HG02571 (cell line): ENCODE results near the gene NUF2.
"Not testable (repeated sequence)": the region's sequence is repeated elsewhere in the genome, so short reads cannot be mapped to it uniquely, and the experiment has no call there.

Experiments
- ATAC-seq: cut with Tn5 transposase; IDR thresholded peaks from one replicate; pipeline ENCODE4 v1.9.1; 2021; ENCODE audit warnings: mild to moderate bottlenecking, moderate library complexity; ENCODE audit not compliant: unreplicated experiment

NUF2 gene

DNA sequence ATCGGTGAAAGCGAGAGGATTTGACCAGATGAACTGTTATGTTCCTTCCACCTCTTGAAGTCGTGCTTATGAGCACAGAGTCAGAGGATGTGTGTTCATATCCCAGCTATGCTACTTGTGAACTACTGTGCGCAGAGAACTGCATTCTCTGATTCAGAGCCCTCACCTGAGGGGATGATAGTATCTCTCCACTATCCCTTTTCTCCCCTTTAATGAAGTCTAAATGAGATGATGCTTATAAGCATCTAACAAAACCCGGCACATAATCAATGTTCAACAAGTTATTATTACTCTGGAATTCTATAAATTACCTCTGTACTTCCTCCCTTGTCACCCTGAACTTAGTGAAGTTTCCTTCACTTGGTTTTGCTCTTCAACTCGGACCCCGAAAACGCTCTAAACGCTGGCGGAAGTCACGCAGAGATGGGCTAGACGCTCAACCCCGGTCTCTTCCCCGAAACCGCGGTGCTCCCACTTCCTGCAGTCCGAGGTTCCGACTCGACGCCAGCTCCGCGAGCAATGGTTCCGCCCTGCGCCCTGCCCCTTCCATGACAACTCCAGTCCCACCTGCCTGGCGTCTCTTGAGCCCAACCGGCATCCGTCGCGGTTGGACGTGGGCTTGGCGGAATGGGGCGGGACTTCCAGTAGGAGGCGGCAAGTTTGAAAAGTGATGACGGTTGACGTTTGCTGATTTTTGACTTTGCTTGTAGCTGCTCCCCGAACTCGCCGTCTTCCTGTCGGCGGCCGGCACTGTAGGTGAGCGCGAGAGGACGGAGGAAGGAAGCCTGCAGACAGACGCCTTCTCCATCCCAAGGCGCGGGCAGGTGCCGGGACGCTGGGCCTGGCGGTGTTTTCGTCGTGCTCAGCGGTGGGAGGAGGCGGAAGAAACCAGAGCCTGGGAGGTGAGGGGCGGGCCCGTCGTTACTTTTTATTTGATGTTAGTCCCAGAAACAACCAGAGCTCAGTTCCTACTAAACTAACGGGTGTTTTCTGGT, at the start of gene NUF2:
Gene NUF2, plus strand, starts transcription at position 644 of the 995 bp plus-strand sequence. CDS start 4,098 bp downstream, outside the sequence.
- peak; percentile 97 for ATAC-seq

DNA sequence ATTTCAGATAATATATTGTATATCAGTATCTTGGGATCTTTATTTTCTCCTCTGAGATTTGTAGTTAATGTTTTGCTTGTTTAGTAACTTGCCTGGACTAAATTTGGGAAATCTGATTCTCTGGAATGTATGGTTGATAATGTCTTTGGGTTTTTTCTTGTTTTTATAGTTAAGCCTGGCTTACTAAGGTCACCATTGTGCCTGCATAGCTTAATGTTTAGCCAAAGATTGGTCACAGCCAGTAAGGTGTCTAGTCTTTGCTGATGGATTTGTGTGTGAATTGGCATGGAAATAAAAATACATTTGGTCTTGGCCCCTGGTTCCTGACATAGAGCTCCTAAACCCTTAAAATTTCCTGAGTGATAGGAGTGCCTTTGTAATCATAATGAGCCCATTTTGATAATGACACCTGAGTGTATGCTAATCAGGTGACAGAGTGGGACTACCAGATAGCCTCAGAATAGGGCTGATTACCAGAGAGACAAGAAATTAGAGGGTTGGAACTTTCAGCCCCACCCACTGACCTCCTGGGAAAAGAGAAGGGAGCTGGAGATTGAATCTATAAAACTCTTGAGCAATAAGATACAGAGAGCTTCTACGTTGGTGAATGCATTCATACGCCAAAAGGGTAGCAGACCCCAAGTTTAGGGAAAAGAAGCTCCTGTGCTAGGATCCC, 47.9 kb upstream of the NUF2 start:
- no peak for ATAC-seq

DNA sequence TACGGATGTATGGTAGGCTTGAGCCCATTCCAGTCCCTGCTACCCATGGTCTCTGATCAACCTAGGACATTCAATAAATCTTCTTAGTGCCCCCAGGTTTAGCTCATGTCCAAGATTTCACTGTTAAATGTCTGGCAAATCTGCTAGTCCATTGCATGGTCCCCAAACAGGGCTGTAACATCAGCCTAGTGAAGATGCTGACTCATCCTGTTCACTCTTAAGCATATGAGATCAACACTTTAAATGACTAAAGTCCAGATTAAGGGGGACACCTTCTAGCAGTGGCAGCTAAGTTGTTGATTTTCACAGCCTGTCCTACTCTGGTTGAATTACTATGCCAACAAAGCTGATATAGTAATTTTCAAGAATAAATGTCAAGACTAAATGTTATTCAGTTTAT, 46.5 kb upstream of the NUF2 start:
- no peak for ATAC-seq

DNA sequence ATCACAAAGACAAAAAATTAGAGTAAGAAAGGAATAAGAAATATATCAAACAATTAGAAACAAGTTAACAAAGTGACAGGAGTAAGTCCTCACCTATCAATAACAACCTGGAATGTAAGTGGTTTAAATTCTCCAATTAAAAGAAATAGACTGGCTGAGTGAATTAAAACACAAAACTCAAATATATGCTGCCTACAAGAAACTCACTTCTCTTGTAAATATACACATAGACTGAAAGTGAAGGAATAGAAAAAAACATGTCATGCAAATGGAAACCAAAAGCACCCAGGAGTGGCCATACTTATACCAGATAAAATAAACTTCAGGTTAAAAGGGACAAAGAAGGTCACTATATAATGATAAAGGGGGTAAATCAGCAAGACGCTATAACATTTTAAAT, 43.2 kb upstream of the NUF2 start:
- no peak for ATAC-seq

DNA sequence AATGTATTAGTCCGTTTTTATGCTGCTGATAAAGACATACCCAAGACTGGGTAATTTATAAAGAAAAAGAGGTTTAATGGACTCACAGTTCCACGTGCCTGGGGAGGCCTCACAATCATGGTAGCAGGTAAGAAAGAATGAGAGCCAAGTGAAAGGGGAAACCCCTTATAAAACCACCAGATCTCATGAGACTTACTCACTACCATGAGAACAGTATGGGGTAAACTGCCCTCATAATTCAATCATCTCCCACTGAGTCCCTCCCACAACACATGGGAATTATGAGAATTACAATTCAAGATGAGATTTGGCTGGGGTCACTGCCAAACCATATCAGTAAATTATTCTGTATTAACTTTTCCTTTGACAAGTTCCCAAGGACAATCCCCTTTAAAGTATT, 36.9 kb upstream of the NUF2 start:
- not testable (repeated sequence) for ATAC-seq

DNA sequence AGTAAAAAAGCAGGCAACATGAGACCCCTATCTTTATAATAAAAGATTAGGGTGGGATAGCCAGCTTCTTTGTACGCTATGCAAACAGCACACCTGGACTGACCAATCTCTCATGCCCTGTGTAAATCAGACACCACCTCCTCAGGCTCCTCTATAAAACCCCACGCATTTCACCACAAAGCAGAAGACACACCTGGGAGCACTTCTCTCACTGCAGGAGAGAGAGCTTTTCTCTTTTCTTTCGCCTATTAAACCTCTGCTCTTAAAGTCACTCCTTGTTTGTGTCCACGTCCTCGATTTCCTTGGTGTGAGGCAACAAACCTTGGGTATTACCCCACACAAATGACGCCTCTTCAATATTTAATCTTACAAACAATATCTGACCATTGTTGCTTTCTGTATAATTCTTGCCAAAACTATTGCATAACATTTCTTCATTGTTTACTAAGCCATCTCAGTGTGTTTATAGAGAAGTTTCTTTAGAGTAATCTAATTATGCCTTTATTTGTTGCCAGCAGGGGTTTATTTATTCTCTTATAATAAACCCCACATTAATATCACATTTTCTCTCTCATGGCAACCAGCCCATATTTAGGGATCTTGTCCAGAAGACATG, 31.6 kb upstream of the NUF2 start:
- no peak for ATAC-seq

DNA sequence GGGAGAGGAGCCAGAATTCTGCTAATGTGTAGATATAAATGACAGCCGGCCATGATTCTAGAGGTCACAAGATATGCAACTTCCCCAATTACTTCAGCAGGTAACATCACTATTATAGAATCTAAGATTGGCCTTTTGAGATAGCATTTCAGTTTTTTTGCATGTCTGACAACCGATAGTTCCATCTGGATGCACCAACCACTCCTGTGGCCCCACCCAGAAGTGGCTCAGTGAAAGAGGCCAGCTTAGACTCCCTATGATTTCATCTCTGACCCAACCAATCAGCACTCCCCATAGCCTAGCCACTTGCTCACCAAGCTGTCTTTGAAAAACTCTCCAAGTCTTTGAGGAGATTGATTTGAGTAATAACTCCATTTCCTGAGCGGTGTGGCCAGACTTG, 30.3 kb upstream of the NUF2 start:
- ATAC-seq, result no peak

DNA sequence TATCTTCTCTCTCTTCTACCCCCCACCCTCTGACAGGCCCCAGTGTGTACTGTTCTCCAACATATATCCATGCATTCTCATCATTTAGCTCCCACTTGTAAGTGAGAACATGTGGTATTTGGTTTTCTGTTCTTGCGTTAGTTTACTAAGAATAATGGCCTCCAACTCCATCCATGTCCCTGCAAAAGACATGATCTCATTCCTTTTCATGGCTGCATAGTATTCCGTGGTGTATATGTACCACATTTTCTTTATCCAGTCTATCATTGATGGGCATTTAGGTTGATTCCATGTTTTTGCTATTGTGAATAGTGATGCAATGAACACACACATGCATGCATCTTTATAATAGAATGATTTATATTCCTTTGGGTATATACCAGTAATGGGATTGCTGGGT, 29.6 kb upstream of the NUF2 start:
- ATAC-seq, result not testable (repeated sequence)

DNA sequence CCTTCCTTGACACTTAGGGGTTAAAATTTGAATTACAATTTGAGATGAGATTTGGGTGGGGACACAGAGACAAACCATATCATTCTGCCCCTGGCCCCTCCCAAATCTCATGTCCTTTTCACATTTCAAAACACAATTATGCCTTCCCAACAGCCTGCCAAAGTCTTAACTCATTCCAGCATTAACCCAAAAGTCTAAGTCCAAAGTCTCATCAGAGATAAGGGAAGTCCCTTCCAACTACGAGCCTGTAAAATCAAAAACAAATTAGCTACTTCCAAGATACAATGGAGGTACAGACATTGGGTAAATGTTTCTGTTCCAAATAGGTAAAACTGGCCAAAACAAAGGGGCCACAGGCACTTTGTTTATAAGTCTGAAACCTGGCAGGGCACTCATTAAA, 28.3 kb upstream of the NUF2 start:
- ATAC-seq, result not testable (repeated sequence)

DNA sequence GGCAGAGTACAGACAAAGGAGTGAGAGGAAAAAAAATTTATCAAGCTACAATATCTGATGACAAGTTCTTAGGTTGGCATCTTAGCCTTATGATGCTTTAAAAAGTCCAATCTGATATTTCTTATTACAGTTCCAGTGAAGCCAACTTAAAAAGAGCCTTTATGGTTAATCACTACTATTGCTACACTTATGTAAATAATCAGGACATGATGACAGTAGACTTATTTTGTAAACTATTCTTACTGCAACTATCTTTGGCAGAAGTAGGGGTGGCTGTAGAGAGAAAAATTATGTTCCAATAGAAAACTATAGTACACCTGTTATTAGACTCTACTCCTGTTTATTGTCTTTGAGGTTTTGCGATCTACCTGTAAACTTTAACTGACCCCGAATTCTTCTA, 25.8 kb upstream of the NUF2 start:
- ATAC-seq, result no peak

DNA sequence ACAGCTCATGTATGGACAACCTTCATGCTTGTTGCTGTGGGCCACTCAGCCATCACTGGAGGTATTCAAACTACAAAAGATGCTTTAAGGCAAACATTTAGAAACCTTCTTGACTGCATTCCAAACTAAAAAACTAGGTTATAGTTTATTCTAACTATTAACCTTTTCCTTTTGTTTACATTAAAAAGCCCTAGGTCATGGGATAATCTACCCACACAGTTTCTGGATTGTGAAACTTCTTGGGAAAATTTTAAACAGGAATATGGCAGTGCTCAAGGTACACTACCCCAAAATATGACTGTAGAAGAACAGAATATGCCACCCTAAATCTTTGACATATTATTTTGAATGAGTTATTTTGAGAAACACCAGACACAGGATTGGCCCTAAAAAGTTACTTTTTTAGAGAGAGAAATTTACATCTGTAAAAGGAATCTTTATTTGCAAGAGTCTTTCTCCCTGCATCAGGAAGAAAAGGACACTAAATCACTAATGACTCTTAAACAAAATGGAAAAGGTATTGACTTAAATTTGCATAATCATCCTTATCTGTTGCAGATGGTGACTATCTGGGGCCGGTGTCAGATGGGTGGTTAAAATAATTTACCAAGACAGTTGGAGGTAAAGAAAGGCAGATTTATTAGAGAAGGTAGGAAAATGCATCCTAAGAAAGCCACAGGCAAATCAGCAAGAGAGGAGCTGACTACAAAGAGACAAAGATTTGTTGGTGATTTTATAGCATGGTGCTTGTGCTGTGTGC, 25.1 kb upstream of the NUF2 start:
- ATAC-seq, result no peak

DNA sequence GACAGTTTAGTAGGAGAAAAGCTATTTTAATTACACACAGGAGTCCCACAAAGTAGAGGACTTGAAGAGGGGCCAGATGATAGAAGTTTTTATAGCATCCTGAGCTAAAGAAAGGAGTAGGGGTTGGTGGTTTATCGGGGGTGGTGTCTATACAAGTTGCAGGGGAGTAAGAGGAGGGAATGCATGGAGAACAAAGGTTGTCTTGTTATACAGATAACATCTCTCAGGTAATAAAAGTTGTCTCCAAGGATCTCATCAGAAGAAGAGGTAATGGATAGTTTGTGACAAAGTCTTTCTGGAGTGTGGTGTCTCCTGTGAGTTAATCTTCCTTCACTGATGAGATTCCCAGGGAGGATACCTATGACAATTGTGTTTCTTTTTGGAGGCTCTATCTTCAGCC, 23.4 kb upstream of the NUF2 start:
- ATAC-seq, result no peak

DNA sequence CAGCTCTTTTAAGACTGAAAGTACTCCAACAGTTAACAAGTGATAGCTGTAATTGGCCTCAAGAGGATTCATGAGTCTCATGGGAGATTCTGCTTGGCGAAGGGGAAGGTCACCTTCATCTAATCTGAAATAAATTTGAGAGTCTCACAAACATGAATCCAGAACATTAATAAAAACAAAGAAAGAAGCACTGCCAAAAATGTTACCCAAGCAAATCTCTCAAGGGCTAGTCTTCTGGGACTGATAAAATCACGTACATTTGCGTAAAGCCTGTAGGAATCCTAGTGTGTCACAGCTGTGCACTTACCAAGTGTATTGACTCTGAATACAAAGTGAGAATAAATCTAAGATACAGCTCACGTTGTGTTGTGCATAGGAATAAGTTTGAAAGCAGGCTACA, 21.2 kb upstream of the NUF2 start:
- ATAC-seq, result no peak

DNA sequence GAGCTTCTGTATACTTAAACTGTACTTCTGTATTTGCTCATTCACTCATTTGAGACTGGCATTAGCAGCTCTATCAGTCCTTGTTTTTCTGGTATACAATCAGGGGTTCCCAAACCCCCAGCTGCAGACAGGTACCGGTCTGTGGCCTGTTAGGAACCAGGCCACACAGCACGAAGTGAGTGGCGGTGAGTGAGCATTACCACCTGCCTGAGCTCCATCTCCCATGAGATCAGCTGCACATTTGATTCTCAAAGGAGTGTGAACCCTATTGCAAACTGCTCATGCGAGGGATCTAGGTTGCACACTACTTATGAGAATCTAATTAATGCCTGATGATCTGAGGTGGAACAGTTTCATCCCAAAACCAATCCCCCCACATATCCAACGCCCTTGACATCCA, 18.2 kb upstream of the NUF2 start:
- no peak for ATAC-seq

DNA sequence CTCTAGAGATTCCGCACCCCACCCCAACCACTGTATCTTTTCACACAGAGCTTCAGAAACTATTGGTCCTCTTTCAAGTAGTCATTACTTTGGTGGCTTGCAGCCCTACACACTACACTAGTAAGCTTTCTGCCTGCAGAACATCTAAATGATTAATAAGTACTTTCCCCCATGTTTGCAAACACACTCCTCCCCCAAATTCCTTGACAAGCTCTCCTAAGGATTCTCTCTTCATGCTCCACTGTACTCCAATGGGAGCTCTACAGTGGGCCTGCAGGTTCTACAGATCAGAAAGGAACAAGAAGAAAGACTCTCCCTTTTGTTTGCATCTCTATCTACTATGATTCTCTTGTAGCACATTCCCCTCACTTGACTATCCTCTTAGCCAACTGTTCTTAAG, 16.3 kb upstream of the NUF2 start:
- no peak for ATAC-seq

DNA sequence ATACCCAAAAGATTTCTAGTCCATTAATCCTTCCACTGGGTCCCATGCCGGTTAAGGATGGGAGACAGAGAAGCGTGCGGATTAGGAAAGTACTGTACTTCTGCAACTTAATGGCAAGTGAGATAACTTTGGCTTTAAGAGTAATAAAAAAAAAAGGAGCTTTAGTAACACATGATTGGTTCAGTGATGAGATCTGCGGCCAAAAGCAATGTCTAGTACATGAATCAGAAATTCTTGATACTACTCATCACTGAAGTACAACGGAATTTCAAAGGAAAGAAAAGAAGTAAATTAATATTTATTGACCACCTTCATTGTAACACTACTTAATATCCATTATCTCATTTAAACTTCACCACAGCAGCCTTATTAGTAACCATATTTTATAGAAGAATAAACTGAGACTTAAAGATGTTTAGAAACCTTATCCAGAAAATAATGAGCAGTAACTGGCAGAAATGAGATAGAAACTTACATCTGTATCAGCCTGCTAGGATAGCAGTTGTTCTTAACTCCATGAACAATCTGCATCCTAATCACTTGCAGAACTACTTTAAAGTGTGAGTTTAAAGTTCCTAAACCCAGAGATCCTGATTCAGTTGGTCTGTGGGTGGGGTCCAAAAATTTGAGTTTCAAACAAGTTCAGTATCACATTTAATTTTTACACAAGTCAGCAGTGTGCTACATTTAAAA, 14.1 kb upstream of the NUF2 start:
- ATAC-seq, result no peak

DNA sequence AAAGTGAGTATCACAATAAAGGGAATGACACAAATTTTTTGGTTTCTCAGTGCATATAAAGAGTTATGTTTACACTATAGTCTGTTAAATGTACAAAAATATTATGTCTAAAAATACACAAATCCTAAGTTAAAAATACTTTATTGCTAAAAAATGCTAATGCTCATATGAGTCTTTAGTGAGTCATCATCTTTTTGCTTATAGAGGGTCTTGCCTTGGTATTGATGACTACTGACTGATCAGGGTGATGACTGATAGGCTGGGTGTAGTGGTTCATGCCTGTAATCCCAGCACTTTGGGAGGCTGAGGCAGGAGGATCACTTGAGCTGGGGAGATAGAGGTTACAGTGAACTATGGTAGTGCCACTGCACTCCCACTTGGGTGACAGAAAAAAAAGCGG, 12.9 kb upstream of the NUF2 start:
- ATAC-seq, result no peak

DNA sequence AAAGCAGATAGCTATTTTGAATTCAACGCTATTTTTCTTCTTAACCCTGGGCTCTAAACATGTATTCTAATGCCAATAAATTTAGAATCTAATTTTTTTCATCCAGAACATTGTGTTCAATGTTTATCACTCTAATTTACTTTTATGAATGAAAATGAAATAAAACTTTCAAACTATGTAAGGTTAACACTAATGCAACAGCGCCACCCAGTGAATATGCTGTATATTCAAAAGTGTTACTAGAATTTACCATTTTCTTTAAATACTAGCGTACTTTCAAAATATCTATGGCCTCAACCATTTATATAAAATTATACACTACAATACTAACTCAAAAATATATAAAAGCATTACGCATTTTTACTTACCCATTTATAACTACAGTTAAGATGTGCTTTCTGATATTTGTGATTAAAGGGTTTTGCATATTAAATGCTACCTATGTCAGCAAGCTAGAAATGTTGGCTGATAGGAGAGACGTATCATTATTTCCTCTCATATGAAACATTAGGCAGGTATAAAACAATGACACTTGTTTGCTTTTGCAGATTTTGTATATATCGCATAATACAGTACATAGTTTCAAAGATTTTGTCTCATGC, 5.9 kb upstream of the NUF2 start:
- ATAC-seq, result no peak

DNA sequence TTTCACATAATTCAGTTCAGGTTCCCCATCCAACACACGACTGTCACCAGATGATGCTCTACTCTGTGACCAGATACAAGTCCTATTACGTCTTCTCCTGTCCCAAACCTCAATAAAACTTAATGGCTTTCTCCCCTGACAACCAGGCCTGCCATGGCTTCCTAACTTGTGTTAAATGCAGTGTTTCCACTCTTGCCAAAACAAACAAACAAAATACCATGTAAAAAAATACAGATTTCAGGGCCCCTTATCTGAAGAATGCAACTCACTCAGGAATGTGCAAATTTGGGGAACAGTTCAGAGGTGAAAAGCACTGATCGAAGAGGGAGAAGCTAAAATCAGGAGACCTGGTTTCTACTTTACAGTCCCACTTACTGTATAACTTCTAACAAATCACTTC, 863 bp upstream of the NUF2 start:
- ATAC-seq, result no peak

DNA sequence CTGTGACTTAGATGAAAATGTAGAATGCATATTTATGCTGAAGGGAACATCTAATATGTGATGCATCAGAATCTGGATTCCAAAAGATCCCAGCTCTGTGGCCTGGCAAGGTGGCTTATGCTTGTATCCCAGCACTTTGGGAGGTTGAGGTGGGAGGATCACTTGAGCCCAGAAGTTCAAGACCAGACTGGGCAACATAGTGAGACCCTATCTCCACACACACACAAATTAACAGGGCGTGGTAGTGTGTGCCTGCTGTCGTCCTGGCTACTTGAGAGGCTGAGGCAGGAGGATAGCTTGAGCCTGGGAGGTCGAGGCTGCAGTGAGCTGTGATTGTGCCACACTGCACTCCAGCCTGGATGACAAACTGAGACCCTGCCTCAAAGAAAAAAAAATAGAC, 1.6 kb downstream of the NUF2 start:
- not testable (repeated sequence) for ATAC-seq
